ENCODE measurements around the gene CAMK4.

Gene CAMK4

DNA sequence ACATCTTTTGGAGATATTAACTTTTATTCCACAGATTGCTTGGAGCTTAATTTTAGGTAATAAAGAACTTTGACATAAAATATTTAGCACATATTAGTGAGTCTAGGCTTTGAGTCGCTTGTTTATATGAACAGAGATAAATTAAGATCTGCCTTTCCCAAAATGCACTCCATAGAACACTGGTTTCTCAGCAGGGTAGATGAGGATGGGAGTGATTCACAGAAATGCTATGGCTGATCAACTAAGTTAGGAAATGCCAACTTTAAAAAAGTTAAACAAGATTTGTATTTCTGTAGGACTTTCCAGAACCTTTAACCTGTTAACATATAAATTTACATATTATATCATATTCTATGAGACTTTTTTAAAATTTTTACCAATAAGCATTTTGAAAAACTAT, 222.9 kb downstream of the CAMK4 start:
- DNase-seq, result no peak

- peak; percentile 51 for DNase-seq
Observed at GRCh38 chr5:111447822-111448221, 223.6 kb downstream of the CAMK4 start.

DNA sequence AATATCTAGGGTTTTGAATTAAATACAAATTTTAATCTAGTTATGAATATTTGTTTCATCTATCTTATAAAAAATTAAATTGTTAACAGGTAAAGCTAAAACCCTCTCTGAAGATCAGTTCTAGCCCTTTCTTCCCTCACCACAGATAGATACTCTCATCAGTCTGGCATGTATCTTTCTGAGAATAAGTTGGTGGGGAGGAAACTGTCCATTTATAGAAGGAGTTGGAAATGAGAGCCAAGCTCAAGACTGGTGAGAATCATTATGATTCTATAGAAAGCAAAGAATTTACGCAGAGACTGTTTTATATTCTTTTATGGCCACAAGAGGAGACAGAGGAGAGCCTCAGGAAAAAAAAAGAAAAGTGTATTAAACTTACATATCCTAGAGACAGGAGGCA, 229.1 kb downstream of the CAMK4 start:
- no peak for DNase-seq

GRCh38 chr5:111453747-111454146, 229.6 kb downstream of the CAMK4 start:
- peak; percentile 71 for DNase-seq

DNA sequence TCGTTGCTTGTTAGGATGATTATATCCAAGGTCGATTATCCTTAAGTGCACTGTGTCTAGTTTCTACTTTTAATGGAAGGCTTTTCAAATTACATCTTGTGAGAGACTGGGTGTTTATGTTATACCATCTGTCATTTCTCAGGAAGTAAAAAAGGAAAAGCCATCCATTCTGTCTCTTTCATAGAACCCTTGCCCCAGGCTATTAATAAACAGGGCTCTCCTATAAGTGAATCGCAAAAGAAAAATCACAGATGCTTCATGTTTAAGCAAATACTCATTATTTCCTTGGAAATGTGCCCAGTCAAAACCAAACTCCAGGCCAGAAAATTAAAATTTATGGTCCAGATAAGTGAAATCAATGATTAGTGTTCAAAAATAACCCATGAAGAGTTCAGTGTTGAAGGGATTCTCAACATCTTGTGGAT, 230.0 kb downstream of the CAMK4 start:
- DNase-seq, result peak; percentile 85

DNA sequence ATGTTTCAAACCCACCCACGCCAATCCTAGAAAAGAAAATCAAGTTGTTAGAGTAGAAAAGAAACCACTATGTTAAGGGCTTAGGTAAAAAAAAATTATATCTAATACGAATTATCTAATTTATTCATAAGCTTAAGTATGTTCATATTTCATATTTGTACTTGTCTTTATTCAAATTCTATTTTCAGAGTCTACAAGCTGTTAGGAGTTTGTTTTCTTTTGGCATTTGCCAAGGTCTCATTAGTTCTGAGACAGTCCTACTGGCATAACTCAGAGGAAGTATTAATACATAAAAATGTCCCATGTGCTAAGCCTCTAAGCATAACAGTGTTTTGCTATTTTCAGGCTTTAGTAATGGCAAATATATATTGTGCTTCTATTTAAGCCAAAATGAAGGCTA, 230.6 kb downstream of the CAMK4 start:
- no peak for DNase-seq

DNA sequence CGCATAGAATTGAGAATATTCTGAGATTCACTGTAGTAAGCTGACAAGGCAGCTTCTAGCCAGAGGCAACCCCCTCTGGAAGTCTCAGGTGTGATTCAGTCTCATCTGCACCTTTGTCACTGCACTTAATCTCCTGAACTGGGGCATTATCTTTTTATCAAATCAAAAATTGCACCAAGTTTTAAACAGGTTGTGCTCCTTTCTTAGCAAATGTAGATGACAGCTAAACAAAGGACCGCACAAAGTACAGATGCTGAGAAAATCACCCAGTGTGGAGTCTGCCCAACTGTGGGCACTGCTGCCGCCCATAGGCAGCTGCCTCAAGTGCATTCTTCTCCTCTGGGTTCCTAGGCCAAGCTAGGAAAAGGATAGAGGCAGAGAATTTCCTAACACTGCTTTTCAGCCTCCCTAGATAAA, 237.1 kb downstream of the CAMK4 start:
- peak; percentile 48 for DNase-seq

DNA sequence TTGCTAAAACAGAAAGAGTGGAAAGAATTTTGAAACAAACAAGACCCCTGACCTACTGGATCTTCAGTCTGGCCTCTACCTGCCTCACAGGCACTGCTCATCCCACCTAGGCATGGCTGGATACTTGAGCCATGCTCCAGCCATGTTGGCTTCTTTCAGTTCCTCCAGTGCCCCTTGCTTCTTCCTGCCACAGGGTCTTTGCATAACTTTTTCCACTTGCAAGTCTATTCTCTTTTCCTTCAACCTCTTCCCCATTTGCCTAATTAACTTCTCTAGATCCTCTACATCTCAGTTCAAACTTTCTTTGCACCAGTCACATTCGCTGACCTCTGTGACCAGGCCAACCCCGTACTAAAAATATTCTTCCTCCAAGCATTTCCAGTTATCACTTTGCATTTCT, 237.8 kb downstream of the CAMK4 start:
- DNase-seq, result no peak

- peak; percentile 36 for DNase-seq
Observed at GRCh38 chr5:111463311-111463710, 239.1 kb downstream of the CAMK4 start.

GRCh38 chr5:111469293-111469896, 245.2 kb downstream of the CAMK4 start:
- DNase-seq, result no peak

- DNase-seq, result no peak
Observed at GRCh38 chr5:111469903-111470302, 245.7 kb downstream of the CAMK4 start.

DNA sequence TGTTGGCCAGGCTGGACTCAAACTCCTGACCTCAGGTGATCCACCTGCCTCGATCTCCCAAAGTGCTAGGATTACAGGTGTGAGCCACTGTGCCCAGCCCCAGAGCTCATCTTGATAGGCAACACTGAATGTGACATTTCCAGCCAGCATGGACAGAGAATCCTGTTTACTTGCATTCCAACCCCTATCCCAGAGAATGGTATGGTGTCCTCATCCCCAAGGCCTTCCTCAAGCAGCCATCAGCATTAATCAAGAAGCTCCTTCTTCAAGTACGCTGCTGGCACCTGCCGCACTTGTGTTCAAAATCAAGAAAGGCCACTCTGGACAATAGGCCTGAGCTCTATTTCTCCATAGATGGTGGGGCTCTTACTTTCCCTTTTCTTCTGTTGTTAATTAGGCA, 247.9 kb downstream of the CAMK4 start:
- no peak for DNase-seq

GRCh38 chr5:111472579-111472978, 248.4 kb downstream of the CAMK4 start:
- DNase-seq, result no peak

DNA sequence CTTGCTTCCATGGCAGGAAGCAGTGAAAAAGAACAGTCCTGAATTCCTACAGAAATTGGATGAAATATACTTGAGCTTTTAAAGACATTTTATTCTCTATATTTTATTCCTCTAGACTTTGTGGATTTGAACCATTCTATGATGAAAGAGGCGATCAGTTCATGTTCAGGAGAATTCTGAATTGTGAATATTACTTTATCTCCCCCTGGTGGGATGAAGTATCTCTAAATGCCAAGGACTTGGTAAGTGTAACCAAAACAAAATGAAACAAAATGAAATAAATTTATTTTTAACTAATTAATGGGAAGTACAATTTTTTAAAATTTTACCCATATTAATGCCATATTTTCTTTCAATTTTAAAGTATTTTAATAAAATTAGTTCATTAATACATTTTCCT, 254.1 kb downstream of the CAMK4 start:
- DNase-seq, result no peak

GRCh38 chr5:111478898-111479297, 254.7 kb downstream of the CAMK4 start:
- DNase-seq, result no peak

DNA sequence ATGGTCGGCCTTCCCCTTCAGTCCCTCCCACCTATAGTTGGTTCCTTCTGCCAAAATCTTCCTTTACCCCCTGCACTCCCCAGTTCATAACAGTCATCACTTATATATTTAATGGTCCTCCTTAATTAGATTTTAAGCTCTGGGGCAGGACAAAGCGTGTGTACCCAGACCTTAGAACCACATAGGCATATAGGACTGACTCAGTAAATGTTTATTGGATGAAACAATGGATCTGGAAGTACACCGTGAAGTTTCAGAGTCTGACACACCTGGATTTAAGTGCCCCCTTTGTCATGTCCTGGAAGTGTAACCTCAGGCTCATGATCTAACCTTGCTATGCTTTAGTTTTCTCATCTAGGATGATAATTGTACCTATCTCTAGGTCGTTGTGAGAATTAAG, 256.2 kb downstream of the CAMK4 start:
- no peak for DNase-seq

DNA sequence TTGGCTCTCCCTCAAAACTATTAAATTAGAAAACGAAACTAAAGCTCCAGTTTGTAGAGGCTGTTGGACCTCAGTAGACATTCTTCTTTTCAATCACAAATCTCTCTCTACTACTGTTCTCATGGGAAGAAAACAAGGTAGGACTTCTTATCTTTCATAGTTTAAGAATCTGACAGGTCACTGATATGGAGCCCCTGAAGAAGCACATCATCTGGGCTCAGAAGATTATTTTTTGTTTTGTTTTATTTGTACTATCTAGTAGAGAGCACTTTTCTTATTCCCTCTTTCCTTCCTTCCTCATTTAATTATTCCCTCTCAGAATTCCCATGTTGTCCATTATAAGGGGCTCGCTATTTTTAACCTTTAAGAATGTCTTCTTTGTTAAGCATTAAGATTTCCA, 261.9 kb downstream of the CAMK4 start:
- no peak for DNase-seq

DNA sequence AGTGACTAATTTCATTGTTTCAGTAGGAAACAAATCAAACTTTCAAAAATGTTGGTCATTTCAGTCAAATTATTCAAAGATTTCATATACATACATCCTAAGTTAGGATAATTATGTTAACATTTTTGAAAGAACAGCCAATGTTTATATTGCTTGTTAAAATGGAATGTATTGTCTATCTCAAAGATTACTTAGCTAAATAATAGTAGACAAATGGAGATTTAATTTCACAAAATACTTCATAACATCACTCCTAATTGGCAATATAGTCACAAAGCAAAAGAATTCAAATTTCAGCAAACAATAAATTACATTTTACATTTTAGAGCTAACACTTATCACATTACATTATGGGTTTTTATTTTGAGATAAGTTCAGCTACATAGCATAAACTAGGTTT, 262.7 kb downstream of the CAMK4 start:
- no peak for DNase-seq

- no peak for DNase-seq
Observed at GRCh38 chr5:111488353-111488752, 264.2 kb downstream of the CAMK4 start.

- no peak for DNase-seq
Observed at GRCh38 chr5:111493031-111493430, 268.8 kb downstream of the CAMK4 start.

- DNase-seq, result no peak
Observed at GRCh38 chr5:111494355-111494999, 270.3 kb downstream of the CAMK4 start.

DNA sequence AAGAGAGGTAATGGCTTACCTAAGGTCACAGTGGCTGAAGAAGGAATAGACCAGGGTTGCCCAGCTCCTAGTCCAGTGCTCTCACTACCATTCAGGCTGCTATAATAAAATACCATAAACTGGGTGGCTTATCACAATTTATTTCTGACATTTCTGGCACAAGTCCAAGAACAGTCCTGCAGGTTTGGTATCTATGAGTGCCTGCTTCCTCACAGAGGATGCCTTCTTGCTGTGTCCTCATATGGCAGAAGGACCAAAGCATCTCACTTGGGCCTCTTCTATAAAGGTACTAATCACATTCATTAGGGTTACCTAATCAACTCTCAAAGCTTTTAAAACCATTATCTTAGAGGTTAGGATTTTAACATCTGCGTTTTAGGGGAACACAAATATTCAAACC, 271.0 kb downstream of the CAMK4 start:
- no peak for DNase-seq

- DNase-seq, result no peak
Observed at GRCh38 chr5:111498346-111498745, 274.2 kb downstream of the CAMK4 start.

DNA sequence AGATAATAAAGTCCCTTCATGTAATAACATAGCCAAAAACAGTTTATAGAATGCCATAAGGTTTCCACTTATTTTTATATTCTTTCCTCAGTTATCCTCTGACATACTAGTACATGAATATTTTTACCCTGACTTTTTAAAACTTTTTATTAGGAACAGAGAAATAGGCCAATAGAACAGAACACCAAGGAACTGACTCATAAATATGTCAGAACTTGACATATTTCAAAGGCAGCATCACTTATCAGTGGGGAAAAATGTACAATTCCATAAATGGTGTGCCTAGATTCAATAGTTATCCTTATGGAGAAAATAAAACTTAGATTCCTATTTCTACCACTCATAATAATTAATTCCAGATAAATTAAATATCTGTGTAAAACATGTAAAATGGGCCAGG, 278.8 kb downstream of the CAMK4 start:
- no peak for DNase-seq

GRCh38 chr5:111505096-111505495, 280.9 kb downstream of the CAMK4 start:
- no peak for DNase-seq

Data from NCI-H748 treated with DMSO at 0.1 percent for 48 hours (cell line).